Prostate gland (tissue), 2 donors: ENCODE data around the gene USP10.

ENCODE experiments used
- POLR2A ChIP-seq: fragments of 450-650 bp; IDR thresholded peaks from one replicate; pipeline ENCODE4 v1.6.1; 2016; ENCODE audit warnings: antibody characterized with exemption, mild to moderate bottlenecking
- POLR2AphosphoS5 ChIP-seq: sonication (generic); formaldehyde crosslinking; IDR thresholded peaks from one replicate; pipeline ENCODE4 v1.6.1; 2017; ENCODE audit warnings: antibody characterized with exemption
- TF ChIP-seq, protein P1 (sequence below), 4 experiments: fragments of 200-600 bp in 2 of 4; fragments of 450-650 bp in 2 of 4; sonication (generic) in 2 of 4; IDR thresholded peaks; 1 replicate in 3 of 4; 2 replicates in 1 of 4; pipeline ENCODE4 v1.5.1; 2016 to 2019; ENCODE audit warnings: antibody characterized with exemption in 4 of 4, mild to moderate bottlenecking in 2 of 4, moderate library complexity in 2 of 4

DNA sequence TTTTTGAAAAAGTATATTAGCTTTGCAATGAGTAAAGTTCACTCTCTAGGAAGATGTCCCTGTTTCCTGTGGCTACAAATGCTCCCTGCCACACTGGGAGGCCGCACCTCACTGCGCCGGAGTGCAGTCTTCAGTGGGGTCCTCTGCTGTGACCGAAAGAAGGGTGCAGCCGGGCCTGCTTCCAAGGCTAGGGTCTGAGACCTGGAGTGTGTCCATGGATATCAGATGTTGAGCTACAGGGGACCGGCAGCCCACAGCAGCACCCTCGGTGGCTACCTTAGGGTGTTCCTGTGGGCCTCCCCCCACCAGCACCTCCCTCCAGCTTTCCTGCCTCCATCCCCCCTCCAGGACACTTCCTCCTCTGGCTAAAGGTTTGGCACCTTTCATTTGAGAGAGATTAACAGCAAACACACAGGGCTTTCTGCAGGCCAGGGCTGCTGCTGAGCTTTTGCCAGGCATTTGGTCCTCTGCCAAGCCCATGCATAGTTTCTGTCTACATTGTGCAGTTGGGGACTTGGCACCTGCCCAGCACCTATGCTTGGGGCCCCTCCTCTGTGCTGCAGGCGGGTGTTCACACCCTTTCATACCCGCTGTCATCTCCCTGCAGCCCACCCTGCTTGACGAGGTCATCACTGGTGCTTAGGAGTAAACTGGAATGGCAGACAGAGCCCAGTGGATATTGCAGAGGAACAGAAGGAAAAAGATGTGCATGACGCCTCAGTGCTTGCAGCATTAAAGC is 86.2 kb downstream of the USP10 start:
- TF ChIP-seq POLR2A (no peak), POLR2AphosphoS5 (no peak)
- TF ChIP-seq, protein P1, sequence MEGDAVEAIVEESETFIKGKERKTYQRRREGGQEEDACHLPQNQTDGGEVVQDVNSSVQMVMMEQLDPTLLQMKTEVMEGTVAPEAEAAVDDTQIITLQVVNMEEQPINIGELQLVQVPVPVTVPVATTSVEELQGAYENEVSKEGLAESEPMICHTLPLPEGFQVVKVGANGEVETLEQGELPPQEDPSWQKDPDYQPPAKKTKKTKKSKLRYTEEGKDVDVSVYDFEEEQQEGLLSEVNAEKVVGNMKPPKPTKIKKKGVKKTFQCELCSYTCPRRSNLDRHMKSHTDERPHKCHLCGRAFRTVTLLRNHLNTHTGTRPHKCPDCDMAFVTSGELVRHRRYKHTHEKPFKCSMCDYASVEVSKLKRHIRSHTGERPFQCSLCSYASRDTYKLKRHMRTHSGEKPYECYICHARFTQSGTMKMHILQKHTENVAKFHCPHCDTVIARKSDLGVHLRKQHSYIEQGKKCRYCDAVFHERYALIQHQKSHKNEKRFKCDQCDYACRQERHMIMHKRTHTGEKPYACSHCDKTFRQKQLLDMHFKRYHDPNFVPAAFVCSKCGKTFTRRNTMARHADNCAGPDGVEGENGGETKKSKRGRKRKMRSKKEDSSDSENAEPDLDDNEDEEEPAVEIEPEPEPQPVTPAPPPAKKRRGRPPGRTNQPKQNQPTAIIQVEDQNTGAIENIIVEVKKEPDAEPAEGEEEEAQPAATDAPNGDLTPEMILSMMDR (IDR thresholded peaks at IDR 0.05) = no peak
